ENCODE measurements around the gene TOLLIP.
A peak's percentile ranks its signal among the peaks of the same experiment; 100 is the strongest.

TOLLIP gene

DNA sequence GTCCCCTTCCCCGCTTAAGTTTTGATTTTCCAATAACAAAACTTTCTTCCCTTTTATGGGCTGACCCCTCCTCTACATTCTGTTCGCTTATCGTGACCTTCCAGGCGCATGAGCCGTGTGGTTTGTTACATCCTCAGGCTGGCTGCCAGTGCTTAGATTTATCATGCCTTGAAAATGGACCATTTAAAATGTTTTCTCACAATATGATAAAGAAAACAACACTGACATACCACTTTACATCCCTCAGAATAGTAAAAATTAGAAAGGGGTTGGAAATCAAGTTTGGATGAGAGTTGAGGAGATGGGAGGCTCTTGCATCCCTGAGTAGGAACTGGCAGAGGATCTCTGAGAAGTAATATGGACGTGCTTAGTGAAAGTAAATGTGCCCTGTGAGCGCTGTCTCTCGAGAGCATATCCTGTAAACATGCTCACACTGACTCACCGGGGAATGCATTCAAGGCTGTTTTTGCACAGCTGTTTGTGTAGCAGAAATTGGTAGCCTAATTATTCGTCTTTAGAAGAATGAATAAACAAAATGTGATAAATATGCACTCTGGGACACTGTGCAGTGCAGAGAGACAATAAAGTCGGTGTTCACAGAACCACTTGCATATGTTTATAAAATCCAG lies 17.1 kb upstream of the TOLLIP start:
- no peak for TF ChIP-seq JUND (IDR thresholded peaks at IDR 0.05; ENCODE audit: low read depth)
- peak in 1 of 2 experiments; percentile 20 for DNase-seq (ENCODE audit: low read depth in 1 of 2, low spot score in 1 of 2)
- in situ Hi-C loops (cut with HindIII; ENCODE audit: low pct_unique_long_range_greater_than_20kb, low sequenced_read_pairs): no loop called here

GRCh38 chr11:1323774-1324173 lies 14.3 kb upstream of the TOLLIP start:
- TF ChIP-seq JUND (IDR thresholded peaks at IDR 0.05; ENCODE audit: low read depth): no peak
- DNase-seq (ENCODE audit: low read depth in 1 of 2, low spot score in 1 of 2): no peak
- in situ Hi-C loops (cut with HindIII; ENCODE audit: low pct_unique_long_range_greater_than_20kb, low sequenced_read_pairs): no loop called here

DNA sequence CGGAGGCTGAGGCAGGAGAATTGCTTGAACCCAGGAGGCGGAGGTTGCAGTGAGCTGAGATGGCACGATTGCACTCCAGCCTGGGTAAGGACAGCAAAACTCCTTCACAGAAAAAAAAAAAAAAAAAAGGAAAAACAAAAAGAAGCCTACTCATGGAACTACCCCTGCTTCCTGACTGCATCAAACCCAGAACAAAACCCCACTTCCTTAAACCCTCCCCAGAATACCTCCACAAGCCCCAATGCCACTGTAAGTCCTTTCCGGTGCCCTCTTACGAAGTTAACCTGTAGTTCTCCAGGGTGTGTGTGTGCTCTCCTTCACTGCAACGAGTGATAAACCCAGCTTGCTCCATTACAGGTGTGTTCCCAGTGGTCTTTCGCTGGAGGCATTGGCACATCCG lies 8.6 kb upstream of the TOLLIP start:
- TF ChIP-seq JUND (IDR thresholded peaks at IDR 0.05; ENCODE audit: low read depth): no peak
- in situ Hi-C loops (cut with HindIII; ENCODE audit: low pct_unique_long_range_greater_than_20kb, low sequenced_read_pairs): no loop called here
- no peak for DNase-seq (ENCODE audit: low read depth in 1 of 2, low spot score in 1 of 2)

- DNase-seq (ENCODE audit: low read depth in 1 of 2, low spot score in 1 of 2): no peak
- in situ Hi-C loops (cut with HindIII; ENCODE audit: low pct_unique_long_range_greater_than_20kb, low sequenced_read_pairs): no loop called here
- no peak for TF ChIP-seq JUND (IDR thresholded peaks at IDR 0.05; ENCODE audit: low read depth)
These were observed 8.0 kb upstream of the TOLLIP start for GRCh38 chr11:1317432-1317831.

GRCh38 chr11:1310772-1311468 lies 1.5 kb upstream of the TOLLIP start:
- DNase-seq (ENCODE audit: low read depth in 1 of 2, low spot score in 1 of 2): no peak
- TF ChIP-seq JUND (IDR thresholded peaks at IDR 0.05; ENCODE audit: low read depth): no peak
- in situ Hi-C loops (cut with HindIII; ENCODE audit: low pct_unique_long_range_greater_than_20kb, low sequenced_read_pairs): no loop called here

DNA sequence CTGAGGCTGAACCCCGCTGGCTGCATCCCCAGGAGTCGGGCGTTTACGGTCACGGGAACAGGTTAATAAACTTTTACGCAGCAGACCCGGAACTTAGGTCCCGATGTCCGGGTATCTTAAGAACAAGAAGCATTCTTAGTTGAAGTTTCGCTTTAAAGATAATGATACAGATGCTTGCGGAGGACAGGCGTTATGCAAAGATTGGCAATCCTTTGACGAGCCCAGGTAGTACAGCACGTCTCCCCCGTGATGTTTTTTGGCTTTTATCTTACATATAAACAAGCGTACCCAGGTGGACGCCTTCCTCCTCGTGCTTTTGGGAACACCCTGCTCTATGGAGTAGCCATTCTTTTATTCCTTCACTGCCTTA lies 871 bp upstream of the TOLLIP start:
- in situ Hi-C loops (cut with HindIII; ENCODE audit: low pct_unique_long_range_greater_than_20kb, low sequenced_read_pairs): no loop called here
- TF ChIP-seq JUND (IDR thresholded peaks at IDR 0.05; ENCODE audit: low read depth): no peak

DNA sequence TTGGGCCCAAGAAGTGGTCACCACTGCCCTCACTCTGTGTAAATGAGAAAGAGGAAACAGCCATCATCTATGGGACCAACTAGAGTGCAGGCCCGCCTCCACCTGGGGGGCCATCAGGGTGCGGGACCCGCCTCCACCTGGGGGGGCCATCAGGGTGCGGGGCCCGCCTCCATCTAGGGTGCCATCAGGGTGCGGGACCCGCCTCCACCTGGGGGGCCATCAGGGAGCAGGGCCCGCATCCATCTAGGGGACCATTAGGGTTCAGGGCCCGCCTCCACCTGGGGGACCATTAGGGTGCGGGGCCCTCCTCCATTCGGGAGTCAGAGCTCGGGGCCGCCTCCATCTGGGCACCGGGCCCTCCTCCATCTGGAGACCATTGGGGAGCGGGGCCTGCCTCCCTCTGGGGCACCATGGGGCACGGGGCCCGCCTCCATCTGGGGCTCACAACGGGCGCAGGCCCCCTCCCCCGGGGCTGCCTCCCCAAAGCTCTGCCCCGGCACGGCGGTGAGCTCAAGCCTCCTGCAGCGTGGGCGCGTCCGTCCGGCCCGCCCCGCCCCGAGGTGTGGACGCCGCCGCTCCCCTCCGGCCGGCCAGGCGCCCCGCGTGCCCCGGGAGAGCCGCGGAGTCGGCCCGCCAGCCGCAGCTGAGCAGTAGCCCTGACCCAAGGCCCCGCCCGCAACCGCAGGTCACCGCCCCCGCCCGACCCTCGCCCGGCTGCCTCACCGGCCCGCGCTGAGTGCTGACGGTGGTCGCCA lies 512 bp downstream of the TOLLIP start:
- in situ Hi-C loops (cut with HindIII; ENCODE audit: low pct_unique_long_range_greater_than_20kb, low sequenced_read_pairs): no loop called here
- no peak for DNase-seq (ENCODE audit: low read depth in 1 of 2, low spot score in 1 of 2)
- no peak for TF ChIP-seq JUND (IDR thresholded peaks at IDR 0.05; ENCODE audit: low read depth)

More for the DNA sequence above, 871 bp upstream of the TOLLIP start:
- DNase-seq (ENCODE audit: low read depth in 1 of 2, low spot score in 1 of 2): no peak

GRCh38 chr11:1307998-1308742 lies 1.3 kb downstream of the TOLLIP start:
- in situ Hi-C loops (cut with HindIII; ENCODE audit: low pct_unique_long_range_greater_than_20kb, low sequenced_read_pairs): no loop called here
- DNase-seq (ENCODE audit: low read depth in 1 of 2, low spot score in 1 of 2): no peak
- TF ChIP-seq JUND (IDR thresholded peaks at IDR 0.05; ENCODE audit: low read depth): no peak

GRCh38 chr11:1307163-1307870 lies 2.1 kb downstream of the TOLLIP start:
- in situ Hi-C loops (cut with HindIII; ENCODE audit: low pct_unique_long_range_greater_than_20kb, low sequenced_read_pairs): no loop called here
- DNase-seq (ENCODE audit: low read depth in 1 of 2, low spot score in 1 of 2): no peak

GRCh38 chr11:1306186-1307162 lies 3.0 kb downstream of the TOLLIP start:
- in situ Hi-C loops (cut with HindIII; ENCODE audit: low pct_unique_long_range_greater_than_20kb, low sequenced_read_pairs): no loop called here
- DNase-seq (ENCODE audit: low read depth in 1 of 2, low spot score in 1 of 2): no peak
- no peak for TF ChIP-seq JUND (IDR thresholded peaks at IDR 0.05; ENCODE audit: low read depth)

More at GRCh38 chr11:1307163-1307870, 2.1 kb downstream of the TOLLIP start:
- TF ChIP-seq JUND (IDR thresholded peaks at IDR 0.05; ENCODE audit: low read depth): no peak

GRCh38 chr11:1305501-1306056 lies 3.9 kb downstream of the TOLLIP start:
- DNase-seq (ENCODE audit: low read depth in 1 of 2, low spot score in 1 of 2): no peak
- in situ Hi-C loops (cut with HindIII; ENCODE audit: low pct_unique_long_range_greater_than_20kb, low sequenced_read_pairs): no loop called here
- no peak for TF ChIP-seq JUND (IDR thresholded peaks at IDR 0.05; ENCODE audit: low read depth)
